Measurements from ENCODE around the gene TIGAR. TPM values are rescaled to one million over a fixed set of nuclear protein-coding genes. Genes with fewer than 3 reads are reported as not detected.

TIGAR gene
- total RNA-seq, 2 donors from 2014 or later = 1.9 to 6.6 TPM

DNA sequence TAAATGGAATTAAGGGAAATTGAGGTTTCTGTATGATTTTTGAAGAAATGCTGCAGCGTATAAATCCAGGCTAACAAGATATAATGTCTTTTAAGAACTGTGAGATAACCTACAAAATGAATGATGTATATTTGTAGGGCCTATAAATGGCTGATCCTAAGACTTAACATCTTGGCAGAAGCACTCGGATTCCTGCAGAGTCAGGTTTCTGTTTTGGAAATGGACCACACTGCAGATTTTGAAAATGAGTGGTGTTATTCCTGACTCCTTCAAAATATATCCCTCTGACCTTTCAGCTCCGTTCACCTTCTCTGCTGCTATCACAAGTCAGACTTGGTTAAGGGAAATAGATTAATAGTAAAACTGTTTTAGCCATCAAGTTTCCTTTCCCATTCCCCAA is 5.0 kb downstream of the TIGAR start:
- H3K27ac ChIP-seq = no peak overlapping the region
- H3K9me3 ChIP-seq = no peaks in the 10 kb centered on the region
- no peaks in the 10 kb centered on the region for H3K27me3 ChIP-seq (replicated peaks; ENCODE audit: insufficient read depth)
- no peaks in the 10 kb centered on the region for H3K4me1 ChIP-seq (replicated peaks)
- no peak for TF ChIP-seq POLR2AphosphoS5 (IDR thresholded peaks at IDR 0.05)
- TF ChIP-seq, protein P1, sequence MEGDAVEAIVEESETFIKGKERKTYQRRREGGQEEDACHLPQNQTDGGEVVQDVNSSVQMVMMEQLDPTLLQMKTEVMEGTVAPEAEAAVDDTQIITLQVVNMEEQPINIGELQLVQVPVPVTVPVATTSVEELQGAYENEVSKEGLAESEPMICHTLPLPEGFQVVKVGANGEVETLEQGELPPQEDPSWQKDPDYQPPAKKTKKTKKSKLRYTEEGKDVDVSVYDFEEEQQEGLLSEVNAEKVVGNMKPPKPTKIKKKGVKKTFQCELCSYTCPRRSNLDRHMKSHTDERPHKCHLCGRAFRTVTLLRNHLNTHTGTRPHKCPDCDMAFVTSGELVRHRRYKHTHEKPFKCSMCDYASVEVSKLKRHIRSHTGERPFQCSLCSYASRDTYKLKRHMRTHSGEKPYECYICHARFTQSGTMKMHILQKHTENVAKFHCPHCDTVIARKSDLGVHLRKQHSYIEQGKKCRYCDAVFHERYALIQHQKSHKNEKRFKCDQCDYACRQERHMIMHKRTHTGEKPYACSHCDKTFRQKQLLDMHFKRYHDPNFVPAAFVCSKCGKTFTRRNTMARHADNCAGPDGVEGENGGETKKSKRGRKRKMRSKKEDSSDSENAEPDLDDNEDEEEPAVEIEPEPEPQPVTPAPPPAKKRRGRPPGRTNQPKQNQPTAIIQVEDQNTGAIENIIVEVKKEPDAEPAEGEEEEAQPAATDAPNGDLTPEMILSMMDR (IDR thresholded peaks at IDR 0.05) = no peak
- no peak for TF ChIP-seq POLR2A (IDR thresholded peaks at IDR 0.05)
- intact Hi-C loops (cut with DNase I) = no loop called here
- 65% methylated on average over 3 of the region's 3 CpGs for WGBS
- H3K4me3 ChIP-seq = no peak overlapping the region
- DNase-seq (ENCODE audit: low spot score) = no peak
- H3K36me3 ChIP-seq = no peaks in the 10 kb centered on the region

DNA sequence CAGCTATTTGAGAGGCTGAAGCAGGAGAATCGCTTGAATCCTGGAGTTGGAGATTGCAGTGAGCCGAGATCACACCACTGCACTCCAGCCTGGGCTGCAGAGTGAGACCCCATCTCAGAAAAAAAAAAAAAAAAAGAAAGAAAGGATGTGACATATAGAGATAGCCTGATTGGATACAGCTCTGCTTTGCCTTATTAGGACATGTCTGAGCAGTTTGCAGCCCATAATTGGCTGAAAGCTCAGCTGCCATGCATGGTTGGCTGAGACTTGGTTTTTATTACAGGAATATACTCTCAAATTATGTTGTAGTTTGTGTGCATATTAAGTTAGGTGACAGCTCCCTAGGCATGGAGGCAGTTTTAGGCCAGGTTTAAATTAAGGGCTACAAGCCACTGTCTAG is 6.3 kb downstream of the TIGAR start:
- H3K27ac ChIP-seq = no peak overlapping the region
- H3K27me3 ChIP-seq (replicated peaks; ENCODE audit: insufficient read depth) = no peaks in the 10 kb centered on the region
- no peaks in the 10 kb centered on the region for H3K36me3 ChIP-seq
- no peak for DNase-seq (ENCODE audit: low spot score)
- no peaks in the 10 kb centered on the region for H3K9me3 ChIP-seq
- no peaks in the 10 kb centered on the region for H3K4me1 ChIP-seq (replicated peaks)
- TF ChIP-seq, protein P1 (IDR thresholded peaks at IDR 0.05) = no peak
- no peak for TF ChIP-seq POLR2AphosphoS5 (IDR thresholded peaks at IDR 0.05)
- TF ChIP-seq POLR2A (IDR thresholded peaks at IDR 0.05) = no peak
- intact Hi-C loops (cut with DNase I) = no loop called here
- no peak overlapping the region for H3K4me3 ChIP-seq
- 95% methylated on average over 2 of the region's 2 CpGs for WGBS

DNA sequence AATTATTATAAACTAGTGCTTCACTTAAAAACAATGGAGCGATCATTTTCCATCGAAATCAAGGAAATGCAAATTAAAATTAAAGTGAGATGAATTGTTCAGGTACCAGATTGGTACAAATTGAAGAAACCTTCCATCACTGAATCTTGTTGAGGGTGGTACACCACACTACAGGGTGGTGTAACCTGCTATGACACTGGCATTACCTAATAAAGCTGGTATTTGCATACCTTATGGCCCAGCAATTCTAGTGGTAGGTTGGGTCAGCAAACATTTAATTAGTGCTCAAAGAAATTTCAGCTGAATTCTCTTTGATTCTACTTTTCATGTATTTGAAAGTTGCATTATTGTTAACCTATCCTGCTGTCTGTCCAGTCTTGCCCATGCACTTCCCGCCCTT is 9.2 kb downstream of the TIGAR start:
- no peak for TF ChIP-seq POLR2A (IDR thresholded peaks at IDR 0.05)
- TF ChIP-seq, protein P1 (IDR thresholded peaks at IDR 0.05) = no peak
- no peak for TF ChIP-seq POLR2AphosphoS5 (IDR thresholded peaks at IDR 0.05)
- Histone ChIP-seq H3K27me3 (replicated peaks; ENCODE audit: insufficient read depth) (no peaks in the 10 kb centered on the region), H3K27ac (no peak overlapping the region), H3K9me3 (no peaks in the 10 kb centered on the region), H3K36me3 (no peaks in the 10 kb centered on the region), H3K4me3 (no peak overlapping the region), H3K4me1 (replicated peaks) (no peaks in the 10 kb centered on the region)
- intact Hi-C loops (cut with DNase I) = no loop called here
- WGBS = 94% methylated on average over 3 of the region's 3 CpGs
- no peak for DNase-seq (ENCODE audit: low spot score)

DNA sequence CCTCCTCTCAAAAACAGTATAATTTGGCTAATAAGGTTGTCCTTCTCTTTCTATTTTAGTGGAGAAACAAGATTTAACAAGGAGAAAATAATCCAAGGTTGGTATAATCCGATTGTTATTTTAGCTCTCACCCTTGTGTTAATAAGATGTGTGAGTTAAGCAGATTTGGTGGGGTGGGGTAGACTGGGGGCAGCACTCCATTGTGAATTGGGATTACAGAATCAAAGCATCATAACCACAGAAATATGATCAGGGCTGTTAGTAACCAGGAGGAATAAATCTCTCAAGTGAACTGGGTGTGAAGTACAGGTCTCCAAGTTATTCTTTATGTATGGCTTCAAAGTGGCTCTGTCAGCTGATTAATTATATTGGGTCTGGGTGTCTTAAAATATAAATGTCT is 10.2 kb downstream of the TIGAR start:
- Histone ChIP-seq H3K36me3 (no peaks in the 10 kb centered on the region), H3K4me3 (no peak overlapping the region), H3K9me3 (no peaks in the 10 kb centered on the region), H3K27me3 (replicated peaks; ENCODE audit: insufficient read depth) (no peaks in the 10 kb centered on the region), H3K4me1 (replicated peaks) (no peaks in the 10 kb centered on the region), H3K27ac (no peak overlapping the region)
- TF ChIP-seq POLR2A (IDR thresholded peaks at IDR 0.05) (no peak), POLR2AphosphoS5 (IDR thresholded peaks at IDR 0.05) (no peak)
- TF ChIP-seq, protein P1 (IDR thresholded peaks at IDR 0.05) = no peak
- DNase-seq (ENCODE audit: low spot score) = no peak
- intact Hi-C loops (cut with DNase I) = no loop called here
- 94% methylated on average over 1 of the region's 1 CpG for WGBS

DNA sequence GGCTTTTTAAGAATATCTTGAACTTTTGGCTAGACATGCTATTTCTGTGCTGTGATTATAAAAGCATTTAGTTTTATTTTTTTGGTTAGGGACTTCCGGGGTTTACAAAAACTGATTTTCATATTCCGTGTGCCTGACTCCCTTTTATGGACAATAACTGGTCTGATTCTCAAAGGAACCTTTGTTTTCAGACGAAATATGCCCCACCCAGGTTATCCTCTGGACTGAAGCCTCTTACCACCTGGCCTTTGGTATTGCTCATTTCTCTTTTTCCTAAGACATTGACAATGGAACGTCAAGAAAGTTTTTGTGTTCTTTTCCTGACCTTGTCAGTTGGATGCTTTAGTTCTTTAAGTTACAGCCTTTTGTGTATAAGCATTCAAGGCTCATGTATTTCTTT is 10.8 kb downstream of the TIGAR start:
- TF ChIP-seq POLR2AphosphoS5 (IDR thresholded peaks at IDR 0.05) (no peak), POLR2A (IDR thresholded peaks at IDR 0.05) (no peak)
- TF ChIP-seq, protein P1 (IDR thresholded peaks at IDR 0.05) = no peak
- 40% methylated on average over 4 of the region's 4 CpGs for WGBS
- H3K9me3 ChIP-seq = no peaks in the 10 kb centered on the region
- intact Hi-C loops (cut with DNase I) = no loop called here
- H3K27me3 ChIP-seq (replicated peaks; ENCODE audit: insufficient read depth) = no peaks in the 10 kb centered on the region
- H3K4me1 ChIP-seq (replicated peaks) = no peaks in the 10 kb centered on the region
- DNase-seq (ENCODE audit: low spot score) = no peak
- H3K36me3 ChIP-seq = no peaks in the 10 kb centered on the region
- H3K27ac ChIP-seq = no peak overlapping the region
- no peak overlapping the region for H3K4me3 ChIP-seq
